ENCODE measurements around the gene ZDHHC18.
"Not testable (repeated sequence)": the region's sequence is repeated elsewhere in the genome, so short reads cannot be mapped to it uniquely, and the experiment has no call there.

Gene ZDHHC18

DNA sequence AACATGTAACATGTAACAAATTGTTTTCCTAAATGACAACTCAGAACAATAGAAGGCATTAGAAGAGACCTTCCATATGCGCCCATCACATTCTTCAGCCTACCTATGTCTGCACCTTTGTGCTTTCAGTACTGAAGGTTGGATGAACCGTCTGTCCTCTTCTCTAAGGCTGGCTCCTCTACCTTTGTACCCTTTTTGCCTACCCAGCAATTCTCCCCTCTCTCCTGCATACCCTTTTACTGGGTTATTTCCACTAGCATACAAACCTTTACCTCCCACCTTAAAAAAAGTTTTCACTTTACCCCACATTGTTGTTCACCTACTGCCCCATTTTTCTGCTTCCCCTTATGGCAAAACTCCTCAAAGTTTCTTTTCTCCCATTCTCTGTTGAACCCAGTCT lies 33.6 kb upstream of the ZDHHC18 start:
- no peak for DNase-seq

GRCh38 chr1:26794391-26794790 lies 32.1 kb upstream of the ZDHHC18 start:
- DNase-seq = no peak

DNA sequence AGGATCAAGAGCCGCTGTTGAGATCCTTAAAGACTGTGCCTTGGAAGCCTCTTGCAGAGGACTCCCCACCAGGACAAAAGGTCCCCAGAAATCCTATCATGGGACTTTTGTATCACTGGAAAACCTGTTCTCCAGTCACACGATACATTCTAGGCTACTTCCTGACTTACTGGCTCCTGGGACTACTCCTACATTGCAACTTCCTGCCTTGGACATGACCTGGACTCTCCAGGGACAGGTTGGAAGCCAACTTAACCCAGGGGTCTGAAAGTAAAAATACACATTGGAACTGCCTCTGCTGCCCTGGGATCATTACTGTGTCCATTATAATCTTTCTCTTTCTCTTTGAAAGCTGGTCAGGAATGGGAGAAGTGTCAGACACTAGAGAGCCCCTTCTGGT lies 28.9 kb upstream of the ZDHHC18 start:
- no peak for DNase-seq

GRCh38 chr1:26799479-26800142 lies 26.9 kb upstream of the ZDHHC18 start:
- DNase-seq = no peak

DNA sequence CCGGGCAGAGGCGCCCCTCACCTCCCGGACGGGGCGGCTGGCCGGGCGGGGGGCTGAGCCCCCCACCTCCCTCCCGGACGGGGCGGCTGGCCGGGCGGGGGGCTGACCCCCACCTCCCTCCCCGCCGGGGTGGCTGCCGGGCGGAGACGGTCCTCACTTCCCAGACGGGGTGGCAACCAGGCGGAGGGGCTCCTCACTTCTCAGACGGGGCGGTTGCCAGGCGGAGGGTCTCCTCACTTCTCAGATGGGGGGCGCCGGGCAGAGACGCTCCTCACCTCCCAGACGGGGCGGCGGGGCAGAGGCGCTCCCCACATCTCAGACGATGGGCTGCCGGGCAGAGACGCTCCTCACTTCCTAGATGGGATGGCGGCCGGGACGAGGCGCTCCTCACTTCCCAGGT lies 22.6 kb upstream of the ZDHHC18 start:
- not testable (repeated sequence) for DNase-seq

DNA sequence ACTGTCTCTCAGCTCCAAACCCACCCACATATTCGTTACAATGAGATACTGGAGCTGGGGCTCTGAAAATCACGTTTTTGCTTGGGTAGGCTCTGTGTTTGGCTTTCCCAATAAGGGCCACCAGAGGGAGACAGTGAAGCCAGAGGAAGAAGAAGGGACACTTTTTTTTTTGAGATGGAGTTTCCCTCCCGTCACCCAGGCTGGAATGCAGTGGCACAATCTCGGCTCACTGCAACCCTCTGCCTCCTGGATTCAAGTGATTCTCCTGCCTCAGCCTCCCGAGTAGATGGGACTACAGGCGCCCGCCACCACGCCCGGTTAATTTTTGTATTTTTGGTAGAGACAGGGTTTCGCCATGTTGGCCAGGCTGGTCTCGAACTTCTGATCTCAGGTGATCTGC lies 16.4 kb upstream of the ZDHHC18 start:
- DNase-seq = peak; percentile 69

GRCh38 chr1:26811057-26811456 lies 15.4 kb upstream of the ZDHHC18 start:
- DNase-seq = no peak

DNA sequence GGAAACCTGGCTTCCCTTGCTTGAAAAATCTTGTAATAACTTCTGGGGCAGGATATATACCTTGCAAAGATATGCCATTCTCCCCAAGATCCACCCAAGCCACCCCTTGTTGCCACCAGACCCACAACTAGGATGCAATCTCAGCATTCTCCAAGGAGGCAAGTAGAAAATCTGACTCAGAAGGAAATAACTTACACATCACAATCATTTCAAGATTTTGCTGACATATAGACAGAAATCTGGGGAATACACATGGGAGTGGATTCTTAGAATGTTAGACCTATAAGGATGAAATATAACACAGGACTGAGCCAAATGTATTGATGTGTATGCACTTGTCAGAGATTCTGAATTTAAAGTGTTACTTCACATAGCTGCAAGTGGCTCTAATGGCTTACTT lies 14.8 kb upstream of the ZDHHC18 start:
- no peak for DNase-seq

DNA sequence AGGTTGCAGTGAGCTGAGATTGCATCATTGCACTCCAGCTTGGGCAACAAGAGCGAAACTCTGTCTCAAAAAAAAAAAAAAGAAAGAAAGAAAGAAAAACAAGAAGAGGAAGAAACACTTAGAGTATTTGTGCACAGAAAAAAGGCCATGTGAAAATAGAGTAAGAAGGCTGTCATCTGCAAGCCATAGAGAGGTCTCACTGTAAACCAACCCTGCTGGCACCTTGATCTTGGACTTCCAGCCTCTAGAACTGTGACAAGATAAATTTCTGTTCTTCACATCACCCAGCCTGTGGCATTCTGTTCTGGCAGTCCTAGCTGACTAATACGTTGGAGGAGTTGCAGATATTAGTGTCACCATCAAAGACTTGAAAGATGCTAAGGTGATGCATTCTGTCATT lies 12.1 kb upstream of the ZDHHC18 start:
- DNase-seq = no peak

- DNase-seq = no peak
Measured at GRCh38 chr1:26814893-26815292, 11.6 kb upstream of the ZDHHC18 start.

DNA sequence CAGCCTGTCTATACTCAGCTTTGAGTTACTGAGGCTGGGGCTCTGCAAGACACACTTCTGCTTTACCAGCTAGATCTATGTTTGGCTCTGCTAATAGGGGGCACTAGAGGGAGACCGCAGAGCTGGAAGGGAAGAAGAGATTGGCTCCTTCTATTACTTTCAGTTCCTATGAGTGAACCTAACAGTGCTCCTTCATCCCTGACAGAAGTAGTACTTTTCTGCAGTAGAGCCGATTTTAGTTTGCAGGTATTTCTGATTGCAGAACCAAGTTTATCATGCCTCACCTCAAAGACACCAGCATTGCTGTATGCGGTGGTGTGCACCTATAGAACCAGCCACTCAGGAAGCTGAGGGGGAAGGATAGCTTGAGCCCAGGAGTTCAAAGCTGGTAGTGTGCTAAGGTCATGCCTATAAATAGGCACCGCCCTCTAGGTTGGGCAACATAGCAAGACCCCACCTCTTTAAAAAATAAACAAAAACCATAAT lies 5.7 kb upstream of the ZDHHC18 start:
- DNase-seq = no peak

- no peak for DNase-seq
Measured at GRCh38 chr1:26822737-26823395, 3.6 kb upstream of the ZDHHC18 start.

DNA sequence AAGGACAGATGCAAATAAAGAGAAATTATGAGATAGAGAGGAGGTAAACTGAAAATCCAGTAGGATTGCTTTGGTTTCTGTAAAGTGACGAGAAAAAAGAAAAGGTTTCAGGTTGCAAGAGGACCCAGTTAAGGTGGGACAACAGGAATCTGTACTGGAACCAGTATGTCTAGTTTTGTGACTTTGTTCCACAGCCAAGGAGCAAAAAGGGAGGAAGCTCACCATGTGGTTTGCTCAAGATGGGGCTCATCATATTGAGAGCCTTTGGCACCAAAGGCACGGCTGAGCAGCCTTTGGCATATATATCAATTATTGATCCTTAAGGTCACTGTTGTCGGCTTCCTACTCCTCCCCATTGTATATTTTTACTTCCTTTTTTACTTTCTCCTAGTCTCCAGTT lies 1.8 kb upstream of the ZDHHC18 start:
- DNase-seq = no peak

DNA sequence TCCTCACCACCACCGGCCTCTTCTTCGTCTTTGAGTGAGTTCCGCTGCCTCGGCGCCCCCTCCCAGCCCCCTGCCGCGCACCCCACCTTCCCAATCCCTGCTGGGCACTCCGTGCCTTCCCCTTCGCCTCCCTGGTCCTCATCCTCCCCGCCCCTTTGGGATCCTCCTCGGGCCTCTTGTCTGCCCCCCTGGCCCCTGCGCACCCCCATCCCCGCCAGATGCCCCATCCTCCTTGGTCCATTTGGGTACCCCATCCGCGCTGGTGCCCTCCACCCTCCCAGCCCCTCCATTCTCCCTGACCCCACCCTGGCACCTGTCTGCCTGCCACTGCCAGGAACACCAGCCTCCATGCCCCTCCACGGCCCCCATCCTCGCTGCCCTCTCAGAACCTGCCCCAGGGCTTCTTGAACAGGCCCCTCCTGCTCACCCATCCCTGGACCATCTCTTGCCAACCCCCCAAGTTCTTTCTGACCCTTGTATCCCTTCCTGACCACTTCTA lies 667 bp downstream of the ZDHHC18 start:
- DNase-seq = peak; percentile 6

DNA sequence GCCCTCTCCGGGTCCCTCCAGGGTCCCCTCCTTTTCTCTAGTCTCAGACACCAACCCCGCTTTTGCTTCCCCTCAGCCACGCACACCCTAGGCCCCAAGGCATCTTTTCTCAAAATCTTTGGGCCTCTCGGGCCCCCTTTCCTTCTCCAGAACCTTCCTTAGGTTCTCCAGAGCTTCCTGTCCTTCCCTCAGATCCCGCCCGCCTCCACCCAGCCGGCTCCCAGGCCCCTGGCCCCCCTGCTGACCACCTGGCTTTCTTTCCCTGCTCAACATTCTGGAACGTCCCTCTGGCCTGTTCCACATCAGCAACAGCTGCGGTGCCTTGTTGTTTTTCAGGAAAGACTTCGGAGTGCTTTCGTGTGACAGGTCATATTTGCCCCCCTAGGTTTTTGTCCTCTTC lies 1.2 kb downstream of the ZDHHC18 start:
- DNase-seq = no peak

GRCh38 chr1:26828411-26828991 lies 2.0 kb downstream of the ZDHHC18 start:
- peak; percentile 37 for DNase-seq

GRCh38 chr1:26829184-26829911 lies 2.9 kb downstream of the ZDHHC18 start:
- DNase-seq = no peak

DNA sequence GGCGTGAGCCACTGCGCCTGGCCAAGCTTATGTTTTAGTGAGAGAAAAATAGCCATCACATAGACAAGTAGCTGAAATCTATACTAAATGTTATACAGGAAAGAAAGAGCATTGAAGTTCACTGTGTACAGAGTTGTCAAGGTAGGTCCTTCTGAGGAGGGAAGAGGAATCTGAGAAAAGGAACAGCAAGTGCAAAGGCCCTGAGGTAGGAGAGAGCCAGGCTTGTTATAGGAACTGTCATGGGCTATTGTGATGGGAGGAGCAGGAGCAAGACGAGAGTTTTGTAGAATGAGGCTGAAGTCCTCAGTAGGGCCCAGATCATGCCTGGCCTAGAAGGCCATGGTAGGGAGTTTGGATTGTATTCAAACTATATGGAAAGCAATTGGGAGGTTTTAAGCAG lies 4.6 kb downstream of the ZDHHC18 start:
- no peak for DNase-seq

DNA sequence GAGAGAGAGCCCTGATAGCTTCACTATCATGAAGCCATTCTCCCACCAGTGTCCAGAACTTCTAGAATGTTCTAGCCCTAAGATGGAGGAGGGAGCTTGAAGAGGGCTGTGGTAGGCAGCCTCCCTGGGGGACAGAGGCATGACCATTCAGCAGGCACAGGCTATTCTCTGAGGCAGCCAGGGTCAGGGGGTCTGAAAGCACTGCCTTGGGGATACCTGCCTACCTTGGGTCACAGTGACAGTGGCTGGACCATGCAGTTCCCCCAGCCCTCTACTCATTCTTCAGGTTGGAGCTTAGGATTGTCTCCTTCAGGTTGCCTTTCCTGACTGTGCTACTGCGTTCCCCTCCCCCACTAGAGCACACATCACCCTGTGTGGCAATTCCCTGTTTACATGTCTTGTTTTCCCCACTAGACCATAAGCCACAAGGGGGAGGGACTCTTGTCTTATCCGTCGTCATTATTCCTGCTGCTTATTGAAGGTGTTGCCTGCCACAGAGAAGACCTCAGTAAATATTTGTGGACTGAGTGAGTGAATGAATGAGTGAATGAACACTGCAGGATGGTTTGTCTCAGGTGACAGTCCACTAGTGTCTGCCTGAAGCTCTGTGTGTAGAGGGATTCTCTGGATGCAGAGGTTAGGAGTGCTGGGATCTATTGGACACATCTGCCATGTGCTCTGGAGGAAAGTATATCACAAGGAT lies 5.2 kb downstream of the ZDHHC18 start:
- no peak for DNase-seq

GRCh38 chr1:26832249-26832960 lies 5.9 kb downstream of the ZDHHC18 start:
- DNase-seq = no peak

- DNase-seq = peak; percentile 77
Measured at GRCh38 chr1:26833432-26834405, 7.2 kb downstream of the ZDHHC18 start.

Measured in stimulated activated CD4-positive, alpha-beta T cell treated with anti-CD3 and anti-CD28 coated beads, Interleukin-4, amount 100 ng/mL, for 1 hour (primary cell).